Skeletal muscle tissue (tissue), 4 donors: ENCODE data around the gene TRAPPC12. TPM values are rescaled to one million over a fixed set of nuclear protein-coding genes. Genes with fewer than 3 reads are reported as not detected.

Source experiments
- H3K27ac ChIP-seq: one replicate; pipeline ENCODE4 v1.7.0; 2013; ENCODE audit warnings: mild to moderate bottlenecking, low read depth, low read length, inconsistent platforms
- H3K27me3 ChIP-seq, 3 donors: one replicate each; pipeline ENCODE4 v1.7.0; 2013; ENCODE audit warnings: low read length in 3 of 3; ENCODE audit not compliant: control insufficient read depth in 3 of 3, insufficient read depth in 3 of 3
- H3K36me3 ChIP-seq, 3 donors: one replicate each; pipeline ENCODE4 v1.7.0; 2013; ENCODE audit warnings: low read length in 3 of 3; ENCODE audit not compliant: control insufficient read depth in 3 of 3, insufficient read depth in 3 of 3
- H3K4me1 ChIP-seq, 3 donors: one replicate each; pipeline ENCODE4 v1.7.0; 2013; ENCODE audit warnings: low read length in 3 of 3, mild to moderate bottlenecking in 3 of 3; ENCODE audit not compliant: control insufficient read depth in 3 of 3, insufficient read depth in 3 of 3
- H3K4me3 ChIP-seq, 3 donors: one replicate each; pipeline ENCODE4 v1.7.0; 2013; ENCODE audit warnings: low read length in 3 of 3
- H3K9ac ChIP-seq, 3 donors: one replicate each; pipeline ENCODE4 v1.7.0; 2013; ENCODE audit warnings: low read length in 3 of 3, mild to moderate bottlenecking in 3 of 3, moderate library complexity in 2 of 3, low read depth in 1 of 3
- H3K9me3 ChIP-seq, 3 donors: one replicate each; pipeline ENCODE4 v1.7.0; 2013; ENCODE audit warnings: low read length in 3 of 3; ENCODE audit not compliant: control insufficient read depth in 3 of 3
- total RNA-seq: library from RNA; depleted of rRNA; stranded (reverse); fragments of >200 nt; gene quantifications from one replicate; pipeline ENCODE4 v1.2.3, GENCODE V29; 2014
- donor health status: Osteomylitis.

TRAPPC12 gene
- total RNA-seq, 1 donor from 2014 or later, result 50.6 TPM

DNA sequence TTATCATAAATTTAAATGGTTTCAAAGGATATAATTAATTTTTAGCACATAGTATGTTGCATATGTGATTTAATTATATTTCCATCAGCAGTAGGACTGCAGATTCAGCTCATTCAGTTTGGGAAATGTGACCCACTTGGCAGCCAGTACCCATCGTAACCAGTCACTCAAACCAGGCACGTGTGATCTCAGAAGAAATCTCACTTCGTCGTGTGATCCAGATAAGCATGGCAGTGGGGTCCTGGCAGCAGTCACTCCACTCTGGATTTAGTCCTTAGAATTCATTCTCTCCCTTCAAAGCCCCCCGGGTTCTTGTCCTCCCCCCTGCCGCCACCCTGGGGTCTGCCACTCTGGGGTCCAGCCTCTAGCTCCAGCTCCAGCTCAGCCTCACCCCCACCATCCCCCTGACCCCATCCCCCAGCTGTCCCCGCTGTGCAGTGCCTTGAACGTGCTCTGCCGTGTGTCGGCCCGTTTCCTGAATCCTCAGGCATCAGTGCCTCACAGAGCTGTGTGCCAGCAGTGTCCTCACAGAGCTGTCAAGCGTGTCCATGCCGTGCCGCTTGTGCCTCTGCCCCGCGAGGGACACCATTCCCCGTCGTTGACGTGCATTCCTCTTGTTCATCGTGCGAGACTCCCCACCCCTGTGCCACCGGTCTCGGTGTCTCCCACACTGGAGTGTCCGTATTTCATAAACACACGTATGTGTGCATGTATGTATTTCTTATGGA is 34.8 kb downstream of the TRAPPC12 start:
- H3K36me3 ChIP-seq, result peaks cover 6 to 21% (median 9%) of the 10 kb centered on the region in 3 donors
- H3K4me1 ChIP-seq, result no peaks in the 10 kb centered on the region
- H3K9ac ChIP-seq, result no peak overlapping the region
- H3K27ac ChIP-seq, result no peak overlapping the region
- H3K9me3 ChIP-seq, result no peaks in the 10 kb centered on the region
- H3K4me3 ChIP-seq, result no peak overlapping the region
- no peaks in the 10 kb centered on the region for H3K27me3 ChIP-seq

- Histone ChIP-seq H3K4me1 (no peaks in the 10 kb centered on the region), H3K36me3 (peaks cover 30 to 52% (median 33%) of the 10 kb centered on the region in 3 donors), H3K4me3 (no peak overlapping the region), H3K27me3 (no peaks in the 10 kb centered on the region), H3K9ac (no peak overlapping the region), H3K9me3 (no peaks in the 10 kb centered on the region), H3K27ac (no peak overlapping the region)
These were observed 39.4 kb downstream of the TRAPPC12 start for GRCh38 chr2:3418766-3419404.

- Histone ChIP-seq H3K36me3 (peaks cover 31 to 54% (median 37%) of the 10 kb centered on the region in 3 donors), H3K27ac (no peak overlapping the region), H3K9ac (no peak overlapping the region), H3K4me3 (no peak overlapping the region), H3K9me3 (no peaks in the 10 kb centered on the region), H3K27me3 (no peaks in the 10 kb centered on the region), H3K4me1 (no peaks in the 10 kb centered on the region)
These were observed 40.7 kb downstream of the TRAPPC12 start for GRCh38 chr2:3420076-3420768.

DNA sequence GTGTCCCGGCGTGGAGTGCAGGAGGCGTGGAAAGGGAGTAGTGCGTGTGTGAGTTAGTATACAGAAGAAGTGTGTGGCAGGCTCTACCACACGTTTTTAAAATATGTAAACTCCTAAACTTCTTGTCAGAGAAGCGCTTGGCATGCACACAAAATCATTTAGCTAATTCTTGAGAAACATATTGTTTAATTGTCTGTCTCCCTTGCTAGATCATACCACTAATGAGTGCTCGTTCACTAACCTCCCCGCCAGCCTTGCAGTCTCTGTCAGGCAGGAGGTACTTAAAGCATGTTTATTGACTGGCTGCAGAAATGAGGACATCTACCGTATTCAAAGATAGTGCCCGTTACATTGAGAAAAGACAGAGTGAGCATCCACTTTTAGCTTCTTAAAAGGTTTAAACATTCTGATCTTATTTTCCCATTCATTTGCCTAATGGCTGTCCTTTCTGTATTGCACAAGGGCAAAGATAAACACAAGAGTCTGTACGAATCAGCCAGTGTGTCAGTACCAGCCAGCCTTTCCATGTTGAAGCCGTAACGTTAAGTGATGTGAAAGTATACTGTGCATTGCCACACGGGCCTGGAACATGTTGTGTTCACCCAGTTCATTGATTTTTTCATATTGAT is 41.4 kb downstream of the TRAPPC12 start:
- Histone ChIP-seq H3K9ac (no peak overlapping the region), H3K36me3 (peaks cover 34 to 54% (median 40%) of the 10 kb centered on the region in 3 donors), H3K27me3 (no peaks in the 10 kb centered on the region), H3K9me3 (no peaks in the 10 kb centered on the region), H3K4me3 (no peak overlapping the region), H3K27ac (no peak overlapping the region), H3K4me1 (no peaks in the 10 kb centered on the region)

- H3K27ac ChIP-seq, result no peak overlapping the region
- H3K4me3 ChIP-seq, result no peak overlapping the region
These were observed 42.1 kb downstream of the TRAPPC12 start for GRCh38 chr2:3421580-3421979.

GRCh38 chr2:3422161-3422779 is 42.8 kb downstream of the TRAPPC12 start:
- Histone ChIP-seq H3K27ac (no peak overlapping the region), H3K9me3 (no peaks in the 10 kb centered on the region), H3K27me3 (no peaks in the 10 kb centered on the region), H3K4me1 (no peaks in the 10 kb centered on the region), H3K36me3 (peaks cover 42 to 63% (median 51%) of the 10 kb centered on the region in 3 donors), H3K4me3 (no peak overlapping the region), H3K9ac (no peak overlapping the region)

More at GRCh38 chr2:3421580-3421979, 42.1 kb downstream of the TRAPPC12 start:
- no peaks in the 10 kb centered on the region for H3K4me1 ChIP-seq
- H3K27me3 ChIP-seq, result no peaks in the 10 kb centered on the region
- H3K36me3 ChIP-seq, result peaks cover 40 to 56% (median 47%) of the 10 kb centered on the region in 3 donors
- no peaks in the 10 kb centered on the region for H3K9me3 ChIP-seq
- H3K9ac ChIP-seq, result no peak overlapping the region

DNA sequence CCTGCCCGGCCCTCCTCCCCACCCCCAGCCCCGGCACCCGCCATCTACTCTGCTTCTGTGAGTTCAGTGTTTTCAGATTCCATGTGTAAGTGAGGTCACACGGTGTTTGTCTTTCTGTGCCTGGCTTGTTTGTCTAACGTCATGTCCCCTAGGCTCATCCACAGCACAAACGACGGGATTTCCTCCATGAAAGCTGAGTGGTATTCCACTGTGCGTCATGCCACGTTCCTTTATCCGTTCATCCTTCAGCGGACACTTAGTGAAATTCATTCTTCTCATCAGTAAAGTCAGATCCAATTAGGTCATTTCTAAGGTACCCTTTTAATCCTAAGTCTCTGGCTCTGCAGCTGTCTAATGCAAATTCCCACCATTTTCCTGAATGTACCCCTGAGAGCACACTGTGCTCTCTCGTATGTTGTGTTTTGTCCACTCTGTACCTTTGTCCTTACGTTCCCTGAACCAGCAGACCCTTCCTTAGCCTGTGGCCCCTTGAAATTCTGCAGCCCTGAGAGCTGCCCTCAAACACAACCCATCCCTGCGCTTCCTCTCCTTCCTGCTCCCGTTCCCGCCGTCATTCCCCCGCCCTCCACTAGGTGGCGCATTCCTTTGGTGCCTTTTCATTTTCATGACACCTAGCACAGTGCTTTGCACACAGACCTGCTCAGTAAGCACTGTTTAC is 44.1 kb downstream of the TRAPPC12 start:
- no peaks in the 10 kb centered on the region for H3K4me1 ChIP-seq
- H3K4me3 ChIP-seq, result no peak overlapping the region
- peaks cover 41 to 58% (median 53%) of the 10 kb centered on the region in 3 donors for H3K36me3 ChIP-seq
- no peak overlapping the region for H3K9ac ChIP-seq
- H3K9me3 ChIP-seq, result no peaks in the 10 kb centered on the region
- no peaks in the 10 kb centered on the region for H3K27me3 ChIP-seq
- H3K27ac ChIP-seq, result no peak overlapping the region

DNA sequence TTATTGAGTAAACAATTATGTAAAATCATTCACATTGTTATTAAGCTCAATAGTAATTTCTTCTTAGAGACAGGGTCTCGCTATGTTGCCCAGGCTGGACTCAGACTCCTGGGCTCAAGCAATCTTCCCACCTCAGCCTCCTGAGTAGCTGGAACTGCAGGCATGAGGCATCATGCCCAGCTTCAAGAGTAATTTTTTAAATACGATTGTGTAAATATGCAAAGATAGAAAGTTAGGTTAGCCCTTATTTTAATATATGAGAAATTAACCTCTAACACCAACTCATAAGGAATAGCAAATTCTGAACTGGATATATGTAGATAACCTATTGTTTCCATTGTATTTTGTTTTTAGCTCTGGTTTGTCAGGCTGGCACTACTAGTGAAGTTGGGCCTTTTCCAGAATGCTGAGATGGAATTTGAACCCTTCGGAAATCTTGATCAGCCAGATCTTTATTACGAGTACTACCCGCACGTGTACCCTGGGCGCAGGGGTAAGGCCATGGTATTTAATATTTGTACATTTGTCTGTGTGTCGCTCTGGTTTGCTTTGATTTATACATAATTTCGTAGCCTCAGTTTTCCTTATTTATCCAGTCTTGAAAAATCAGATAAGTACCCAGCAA is 44.8 kb downstream of the TRAPPC12 start:
- H3K9me3 ChIP-seq, result no peaks in the 10 kb centered on the region
- H3K36me3 ChIP-seq, result peaks cover 39 to 57% (median 55%) of the 10 kb centered on the region in 3 donors
- no peaks in the 10 kb centered on the region for H3K27me3 ChIP-seq

GRCh38 chr2:3426615-3427014 is 47.1 kb downstream of the TRAPPC12 start:
- H3K4me3 ChIP-seq, result no peak overlapping the region
- H3K27ac ChIP-seq, result no peak overlapping the region
- H3K36me3 ChIP-seq, result peaks cover 35 to 53% (median 51%) of the 10 kb centered on the region in 3 donors
- H3K27me3 ChIP-seq, result no peaks in the 10 kb centered on the region
- H3K9ac ChIP-seq, result no peak overlapping the region
- H3K4me1 ChIP-seq, result no peaks in the 10 kb centered on the region
- H3K9me3 ChIP-seq, result no peaks in the 10 kb centered on the region

More for the DNA sequence above, 44.8 kb downstream of the TRAPPC12 start:
- no peak overlapping the region for H3K27ac ChIP-seq
- no peak overlapping the region for H3K9ac ChIP-seq
- H3K4me3 ChIP-seq, result no peak overlapping the region
- H3K4me1 ChIP-seq, result no peaks in the 10 kb centered on the region
